Activated effector memory CD4-positive, alpha-beta T cell treated with Interleukin-2 at 50 U/mL for 16 hours (primary cell): ENCODE data around the gene FAM90A26.
"Not testable (repeated sequence)": the region's sequence is repeated elsewhere in the genome, so short reads cannot be mapped to it uniquely, and the experiment has no call there.

Experiments used
- DNase-seq: peaks from one replicate; pipeline ENCODE4 v3.0.0-alpha.2; 2020

The FAM90A26 gene

DNA sequence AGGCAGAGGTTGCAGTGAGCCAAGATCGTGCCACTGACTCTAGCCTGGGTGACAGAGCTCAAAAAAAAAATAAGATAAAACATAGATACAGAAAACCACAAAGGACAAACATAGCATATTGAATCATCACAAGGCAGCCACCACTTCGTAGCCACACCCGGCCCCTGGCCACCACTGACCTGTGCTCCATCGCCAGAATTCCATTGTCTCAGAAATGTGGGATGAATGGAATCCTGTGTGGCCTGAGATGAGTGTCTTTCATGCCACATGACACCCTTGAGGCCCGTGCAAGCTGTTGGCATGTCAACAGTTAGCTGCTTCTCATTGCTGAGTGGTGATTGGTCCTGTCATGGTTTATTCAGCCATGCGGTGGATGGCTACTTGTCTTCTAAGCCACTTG is 10.2 kb upstream of the FAM90A26 start:
- DNase-seq = not testable (repeated sequence)

DNA sequence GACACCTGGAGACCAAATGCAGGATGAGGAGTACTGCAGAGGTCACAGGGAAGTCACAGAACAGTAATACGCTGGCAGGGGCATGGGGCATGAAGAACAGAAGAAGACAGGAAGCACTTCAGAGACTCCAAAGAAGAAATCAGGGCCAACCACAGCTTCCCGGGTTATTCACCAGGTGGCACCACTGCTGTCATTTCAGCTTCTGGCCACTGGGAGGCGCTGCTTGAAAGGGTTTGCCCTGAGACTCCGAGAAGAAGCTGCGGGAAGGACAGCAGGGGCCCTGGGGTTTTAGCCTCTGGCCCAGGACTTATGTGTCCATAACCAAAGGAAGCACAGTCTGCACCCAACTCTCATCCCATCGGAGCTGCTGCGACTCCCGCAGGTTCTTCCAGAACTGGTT is 4.2 kb upstream of the FAM90A26 start:
- not testable (repeated sequence) for DNase-seq

- not testable (repeated sequence) for DNase-seq
These were observed 40.1 kb downstream of the FAM90A26 start, which contains the start of gene USP17L10 for GRCh38 chr4:9210357-9210756. USP17L10 (plus strand) TSS chr4:9210657; CDS start chr4:9210657, 0 bp downstream.

DNA sequence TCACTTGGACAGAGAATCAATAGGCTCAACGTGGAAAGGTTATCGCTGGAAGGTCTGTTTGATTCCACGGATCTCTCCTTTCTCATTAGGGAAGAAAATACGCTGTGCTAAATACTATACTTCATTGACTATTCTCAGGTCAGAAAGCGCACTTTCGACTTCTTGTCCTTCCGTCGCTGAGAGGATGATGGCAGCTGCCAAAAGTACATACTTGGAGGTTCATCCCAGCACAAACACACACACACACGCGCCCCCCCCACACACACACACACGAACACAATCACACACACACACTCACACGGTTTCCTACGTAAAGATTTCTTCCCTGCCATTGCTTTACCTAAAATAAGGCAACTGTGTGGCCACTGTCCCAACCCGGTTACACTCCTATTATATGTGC is 44.5 kb downstream of the FAM90A26 start:
- DNase-seq = not testable (repeated sequence)

DNA sequence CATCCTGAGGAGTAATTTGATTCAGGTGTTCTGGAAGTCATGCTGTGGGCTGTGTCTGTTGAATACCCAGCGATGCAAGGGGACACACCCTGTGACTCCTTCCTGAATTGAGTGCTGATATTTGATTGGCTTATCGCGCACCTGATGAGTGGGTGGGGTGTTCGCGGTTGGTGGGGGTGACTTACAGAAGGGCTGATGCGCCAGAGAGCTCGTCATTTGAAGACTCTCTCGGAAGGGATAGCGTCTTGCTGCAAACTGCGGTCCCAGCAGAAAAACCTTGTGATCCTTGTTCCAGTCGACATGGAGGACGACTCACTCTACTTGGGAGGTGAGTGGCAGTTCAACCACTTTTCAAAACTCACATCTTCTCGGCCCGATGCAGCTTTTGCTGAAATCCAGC is 44.9 kb downstream of the FAM90A26 start, which contains the start of gene USP17L11:
Gene USP17L11, plus strand, starts transcription at position 301 of the 400 bp plus-strand sequence. Its CDS starts 0 bp downstream, at position 301.
- DNase-seq = not testable (repeated sequence)

DNA sequence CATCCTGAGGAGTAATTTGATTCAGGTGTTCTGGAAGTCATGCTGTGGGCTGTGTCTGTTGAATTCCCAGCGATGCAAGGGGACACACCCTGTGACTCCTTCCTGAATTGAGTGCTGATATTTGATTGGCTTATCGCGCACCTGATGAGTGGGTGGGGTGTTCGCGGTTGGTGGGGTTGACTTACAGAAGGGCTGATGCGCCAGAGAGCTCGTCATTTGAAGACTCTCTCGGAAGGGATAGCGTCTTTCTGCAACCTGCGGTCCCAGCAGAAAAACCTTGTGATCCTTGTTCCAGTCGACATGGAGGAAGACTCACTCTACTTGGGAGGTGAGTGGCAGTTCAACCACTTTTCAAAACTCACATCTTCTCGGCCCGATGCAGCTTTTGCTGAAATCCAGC is 49.6 kb downstream of the FAM90A26 start, which contains the start of gene USP17L12:
Gene USP17L12, plus strand, starts transcription at position 301 of the 400 bp plus-strand sequence. Its CDS starts 0 bp downstream, at position 301.
- not testable (repeated sequence) for DNase-seq

DNA sequence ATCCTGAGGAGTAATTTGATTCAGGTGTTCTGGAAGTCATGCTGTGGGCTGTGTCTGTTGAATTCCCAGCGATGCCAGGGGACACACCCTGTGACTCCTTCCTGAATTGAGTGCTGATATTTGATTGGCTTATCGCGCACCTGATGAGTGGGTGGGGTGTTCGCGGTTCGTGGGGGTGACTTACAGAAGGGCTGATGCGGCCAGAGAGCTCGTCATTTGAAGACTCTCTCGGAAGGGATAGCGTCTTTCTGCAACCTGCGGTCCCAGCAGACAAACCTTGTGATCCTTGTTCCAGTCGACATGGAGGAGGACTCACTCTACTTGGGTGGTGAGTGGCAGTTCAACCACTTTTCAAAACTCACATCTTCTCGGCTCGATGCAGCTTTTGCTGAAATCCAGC is 54.4 kb downstream of the FAM90A26 start, which contains the start of gene USP17L13:
Gene USP17L13, plus strand, starts transcription at position 301 of the 400 bp plus-strand sequence. Its CDS starts 0 bp downstream, at position 301.
- DNase-seq = not testable (repeated sequence)
